ENCODE data around the gene S100A1.

Gene S100A1

DNA sequence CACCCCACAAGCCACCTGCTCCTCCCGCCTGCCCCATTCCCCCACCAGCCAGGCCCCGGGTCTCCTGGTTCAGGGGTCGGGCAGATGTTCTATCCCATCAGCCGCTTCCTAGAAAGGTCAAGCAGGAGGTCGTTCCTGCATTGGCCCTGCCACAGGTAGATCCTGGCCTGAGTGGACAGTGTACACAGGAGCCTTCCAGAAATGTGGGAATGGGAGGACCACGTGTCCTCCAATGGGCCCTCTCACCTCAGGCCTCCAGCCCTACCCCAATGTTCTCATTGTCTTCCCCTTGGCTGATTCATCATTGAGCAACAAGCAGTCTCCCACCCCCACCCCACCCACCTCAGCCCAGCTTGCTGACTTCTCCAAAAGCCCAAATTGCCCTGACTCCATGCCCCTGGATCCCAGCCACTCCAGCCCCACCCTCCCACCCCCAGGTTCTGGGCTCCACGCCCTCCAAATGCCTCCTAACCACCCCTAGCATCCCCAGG, 17.4 kb upstream of the S100A1 start:
- DNase-seq = no peak

DNA sequence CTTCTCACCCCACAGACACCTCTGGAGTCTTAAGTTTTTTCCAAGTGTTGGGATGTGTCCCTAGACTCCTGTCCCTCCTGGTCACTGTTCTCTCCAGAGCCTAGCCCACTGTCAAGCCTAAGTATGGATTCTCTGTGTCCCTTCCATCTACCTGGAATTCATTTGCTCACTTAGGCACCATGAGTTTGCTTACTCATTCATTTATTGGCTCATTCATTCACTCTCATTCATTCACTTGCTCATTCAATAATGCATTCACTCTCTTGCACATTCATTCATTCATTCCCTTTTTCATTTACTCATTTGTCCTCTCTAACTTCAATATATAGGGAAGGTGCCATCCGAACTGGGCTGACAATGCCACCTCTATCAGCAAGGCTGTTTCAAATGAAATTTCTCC, 16.9 kb upstream of the S100A1 start:
- no peak for DNase-seq

DNA sequence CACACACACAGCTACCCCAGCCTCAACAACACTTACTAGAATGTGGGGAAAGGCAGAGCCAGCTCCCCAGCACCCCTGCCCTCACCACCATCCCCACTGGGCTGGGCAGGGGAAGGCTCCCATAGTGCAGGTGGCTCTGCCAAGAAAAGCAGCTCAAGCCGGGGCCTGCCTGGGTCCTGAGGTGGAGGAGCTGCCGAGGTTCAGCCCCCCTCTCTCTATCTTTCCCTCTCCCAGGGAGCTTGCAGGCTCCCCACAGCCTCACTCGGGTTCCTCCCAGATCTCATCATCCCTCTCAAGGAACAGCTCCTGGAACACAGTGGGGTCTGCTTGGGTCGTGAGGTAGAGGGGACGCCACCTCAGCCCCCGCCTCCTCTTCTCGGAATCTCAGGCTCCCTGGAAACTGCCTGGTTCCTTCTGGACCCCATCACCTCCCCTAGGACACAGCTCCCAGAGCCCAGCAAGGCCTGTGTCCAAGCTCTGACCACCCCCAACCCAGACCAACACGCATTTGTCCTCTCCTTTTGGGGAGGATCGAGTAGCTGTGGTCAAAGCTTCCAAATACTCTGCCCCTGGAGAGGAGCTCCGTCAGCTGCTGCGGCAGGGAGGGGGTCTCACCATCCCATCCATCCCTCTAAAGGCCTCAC, 16.0 kb upstream of the S100A1 start:
- no peak for DNase-seq

DNA sequence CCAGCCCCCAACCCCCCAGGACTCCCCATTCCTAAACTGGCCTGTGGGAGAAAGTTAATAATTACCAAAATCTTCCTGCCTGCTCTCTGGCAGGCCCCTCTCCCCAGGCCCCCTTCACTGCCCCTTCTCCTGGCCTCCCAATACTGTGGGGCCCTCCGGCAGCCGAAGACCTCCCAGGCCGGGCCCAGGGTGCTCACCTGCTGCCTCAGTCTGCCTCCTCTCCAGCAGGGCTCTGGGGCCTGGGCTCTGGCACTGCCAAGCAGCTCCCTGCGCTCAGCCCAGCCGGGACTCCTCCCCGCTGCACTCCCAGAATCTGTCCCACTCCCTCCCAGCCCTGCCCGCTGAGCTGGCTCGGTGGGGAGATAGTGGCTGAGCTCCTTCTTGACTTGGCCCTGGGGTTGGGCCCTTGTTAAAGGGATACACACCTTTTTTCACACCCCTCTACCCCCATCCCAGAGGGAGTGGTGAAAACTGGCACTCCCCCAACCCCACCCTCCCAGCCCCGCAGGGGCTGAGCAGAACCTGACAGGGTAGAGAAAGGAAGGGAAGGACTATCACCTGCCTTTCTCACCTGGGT, 15.4 kb upstream of the S100A1 start, which contains the start of gene S100A16:
S100A16 (minus strand) TSS at position 383 of the 577 bp plus-strand sequence. CDS start 4,986 bp downstream, outside the sequence.
- DNase-seq = no peak

DNA sequence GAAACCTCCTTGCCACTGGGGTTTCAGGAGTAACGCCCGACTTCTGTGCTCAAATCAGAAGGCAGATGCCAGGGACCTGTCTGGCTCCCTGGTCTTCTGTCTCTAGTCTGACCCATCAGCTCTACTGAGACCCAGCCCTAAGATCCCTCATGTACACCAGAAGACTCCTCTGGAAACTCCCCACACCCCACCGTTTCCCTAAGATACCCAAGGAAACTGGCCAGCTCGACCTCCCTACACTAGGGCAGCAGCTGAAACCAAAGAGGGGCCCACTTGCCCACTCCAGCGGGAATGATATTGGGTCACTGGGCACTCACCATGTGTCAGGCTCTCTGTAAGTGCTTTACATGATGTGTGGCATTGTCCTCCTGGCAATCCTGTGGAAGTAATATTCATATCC, 14.8 kb upstream of the S100A1 start:
- DNase-seq = no peak

DNA sequence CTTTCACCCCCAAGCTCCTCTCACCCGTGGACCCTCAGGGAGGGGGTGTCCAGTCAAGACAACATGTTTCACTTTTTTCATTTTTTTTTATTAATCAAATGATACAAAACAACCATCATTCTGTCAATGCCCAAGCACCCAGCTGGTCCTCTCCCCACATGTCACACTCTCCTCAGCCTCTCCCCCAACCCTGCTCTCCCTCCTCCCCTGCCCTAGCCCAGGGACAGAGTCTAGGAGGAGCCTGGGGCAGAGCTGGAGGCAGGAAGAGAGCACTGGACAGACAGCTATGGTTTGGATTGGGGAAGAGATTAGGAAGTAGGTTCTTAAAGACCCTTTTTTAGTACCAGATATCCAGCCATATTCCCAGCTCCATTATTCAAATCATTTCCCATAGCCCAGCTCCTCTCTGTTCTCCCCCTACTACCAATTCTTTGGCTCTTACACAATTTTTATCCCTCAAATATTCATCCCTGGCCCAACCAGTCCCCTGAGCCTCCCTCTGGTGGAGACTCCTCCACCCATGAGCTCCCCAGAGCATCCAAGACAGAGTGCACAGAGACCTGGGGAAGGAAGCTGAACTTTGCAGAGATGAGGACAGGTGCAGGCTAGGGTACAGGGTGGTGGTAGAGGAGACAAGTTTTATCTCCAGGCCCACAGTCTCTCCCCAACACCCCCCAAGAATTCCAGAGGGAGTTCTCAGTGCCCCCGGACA, 13.9 kb upstream of the S100A1 start:
- no peak for DNase-seq

DNA sequence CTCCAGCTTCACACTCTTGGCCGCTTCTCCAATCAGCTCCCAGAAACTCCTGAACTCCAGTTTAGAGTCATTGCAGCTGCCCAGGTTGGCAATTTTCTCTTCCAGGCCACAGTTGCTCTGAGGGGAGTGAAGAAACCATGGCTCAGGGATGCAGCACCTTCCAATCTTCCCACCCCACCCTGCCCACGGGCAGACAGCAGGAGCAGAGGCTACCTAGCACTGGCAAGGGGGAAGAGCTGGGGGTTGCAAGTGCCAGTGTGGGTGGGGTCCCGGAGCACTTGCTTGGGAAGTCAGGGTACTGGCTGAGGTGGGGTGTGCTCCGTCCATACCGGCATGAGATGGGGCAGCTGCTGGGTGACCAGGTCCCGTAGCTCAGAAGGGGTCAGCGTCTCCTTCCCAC, 13.3 kb upstream of the S100A1 start:
- DNase-seq = no peak

DNA sequence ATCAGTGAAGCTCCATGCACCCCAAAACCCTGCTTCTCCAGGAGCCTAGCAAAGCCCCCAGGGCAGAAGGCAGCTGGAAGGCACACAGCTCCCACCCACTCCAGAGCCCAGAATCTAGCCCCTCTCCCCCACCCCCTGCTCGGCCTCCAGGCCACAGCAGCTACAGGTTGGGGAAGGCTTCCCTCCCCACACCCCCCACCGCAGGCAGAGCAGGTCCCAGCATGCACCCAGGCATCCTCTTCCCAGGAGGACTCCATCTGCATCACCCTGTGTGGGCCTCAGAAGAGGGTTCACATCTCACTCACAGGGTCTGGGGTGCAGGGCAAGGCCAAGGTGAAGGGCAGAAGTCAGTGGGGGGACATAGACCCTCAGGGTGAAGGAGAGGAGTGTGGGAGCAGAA, 12.8 kb upstream of the S100A1 start:
- no peak for DNase-seq

DNA sequence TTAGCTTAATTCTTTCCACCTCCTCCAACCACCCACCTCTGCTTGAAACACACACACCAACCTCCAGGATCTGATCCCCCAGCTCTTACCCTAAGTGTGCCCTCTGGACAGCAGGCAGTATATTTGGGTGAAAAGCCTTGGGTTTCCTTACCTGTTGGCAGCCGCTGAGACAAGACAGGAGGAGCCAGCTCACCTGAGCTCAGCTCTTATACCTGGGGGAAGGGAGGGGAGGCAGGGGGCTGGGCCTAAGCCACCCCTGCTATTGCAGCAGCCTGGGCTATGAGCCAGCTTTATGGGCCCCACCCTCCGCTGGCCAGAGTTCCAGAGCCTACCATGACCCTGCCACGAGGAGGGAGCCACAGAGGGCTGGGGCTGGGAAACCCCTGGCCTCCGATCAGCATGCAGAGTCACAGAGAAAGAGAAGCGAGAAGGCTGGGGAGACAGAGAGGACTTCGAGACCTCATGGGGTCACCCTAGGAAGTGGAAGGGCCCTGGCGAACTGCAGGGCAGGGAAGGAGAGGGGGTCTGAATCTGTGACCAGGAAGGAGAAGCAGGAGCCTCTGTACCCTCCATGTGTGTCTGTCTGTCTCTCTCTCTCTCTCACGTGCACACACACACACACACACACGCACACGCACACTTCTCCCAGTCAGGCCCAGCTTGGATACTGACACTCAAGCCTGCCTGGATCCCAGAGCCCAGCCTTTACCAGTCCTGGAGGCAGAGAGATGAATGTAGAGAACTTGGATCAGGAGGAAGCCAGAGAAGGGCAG, 11.9 kb upstream of the S100A1 start, which contains the start of gene S100A14:
S100A14 (minus strand) TSS at position 182 of the 773 bp plus-strand sequence. CDS start 467 bp downstream, outside the sequence.
- DNase-seq = no peak

DNA sequence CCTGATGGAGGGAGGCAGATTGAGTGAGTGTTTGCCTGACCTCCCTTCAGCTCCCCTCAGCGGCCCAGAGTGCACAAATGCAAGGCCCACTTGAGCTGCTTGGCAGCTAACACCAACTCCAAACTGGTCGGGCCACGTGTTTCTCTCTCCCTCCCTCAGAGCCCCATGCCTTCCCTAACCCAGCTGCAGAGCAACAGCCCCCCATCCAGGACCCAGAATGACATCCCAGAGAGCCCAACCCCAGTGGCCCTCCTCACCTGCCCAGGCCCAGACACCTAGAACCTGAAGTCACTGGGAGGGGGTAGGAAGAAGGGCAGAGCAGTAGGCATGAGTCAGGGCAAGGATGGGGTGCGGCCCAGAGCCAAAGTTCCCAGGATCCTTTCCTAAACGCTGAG, 11.3 kb upstream of the S100A1 start:
- no peak for DNase-seq

DNA sequence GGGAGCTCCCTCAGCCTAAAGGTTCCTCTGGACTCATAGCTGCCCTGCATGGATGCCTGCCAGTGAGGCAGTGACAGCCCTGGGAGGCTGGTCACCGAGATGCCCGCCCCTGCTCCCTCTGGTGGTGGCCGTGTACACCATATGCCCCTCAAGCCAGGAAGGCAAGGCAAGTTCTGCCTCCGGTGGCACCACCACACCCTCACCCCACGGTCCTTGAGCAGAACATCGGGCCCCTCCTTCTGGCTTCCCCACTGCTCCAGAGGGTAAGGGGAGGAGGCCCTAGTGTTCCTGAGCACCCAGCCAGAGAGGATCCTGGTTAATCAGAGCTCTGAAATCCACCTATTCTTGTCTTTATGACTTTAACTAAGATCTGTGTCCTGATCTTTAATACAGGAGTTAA, 10.6 kb upstream of the S100A1 start:
- peak; percentile 31 for DNase-seq

DNA sequence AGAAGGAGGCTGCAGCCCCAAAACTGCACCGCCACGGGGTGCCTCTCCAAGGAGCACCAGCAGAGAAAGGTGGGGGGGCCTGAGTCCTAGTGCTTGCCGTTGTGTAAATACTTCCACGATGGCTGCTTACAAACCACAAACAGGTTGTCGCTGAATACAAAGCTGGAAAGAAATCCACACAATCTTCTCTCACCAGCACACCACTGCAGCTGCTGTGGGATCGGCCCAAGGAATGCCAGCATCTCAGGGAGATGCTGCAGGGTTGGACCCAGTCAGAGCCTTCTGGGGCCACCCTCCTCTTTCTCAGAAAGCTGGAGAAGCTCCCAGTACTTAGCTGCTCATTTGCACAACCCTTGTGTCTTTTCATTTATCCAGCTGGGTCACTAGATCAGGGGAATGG, 9.1 kb upstream of the S100A1 start:
- no peak for DNase-seq

DNA sequence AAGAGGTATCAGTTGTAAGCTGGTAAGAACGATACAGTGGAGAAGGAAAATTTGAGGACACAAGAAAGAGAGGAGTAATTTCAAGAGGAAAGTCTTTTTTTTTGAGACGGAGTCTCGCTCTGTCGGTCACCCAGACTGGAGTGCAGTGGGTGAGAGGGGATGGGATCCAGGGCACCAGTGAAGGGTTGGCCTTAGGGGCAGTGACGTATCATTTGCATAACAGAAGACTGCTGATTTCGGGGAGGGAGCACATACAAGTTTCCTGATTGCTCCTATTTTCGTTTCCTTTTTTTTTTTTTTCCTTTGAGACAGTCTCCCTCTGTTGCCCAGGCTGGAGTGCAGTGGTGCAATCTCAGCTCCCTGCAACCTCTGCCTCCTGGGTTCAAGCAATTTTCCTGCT, 5.1 kb upstream of the S100A1 start:
- DNase-seq = no peak

DNA sequence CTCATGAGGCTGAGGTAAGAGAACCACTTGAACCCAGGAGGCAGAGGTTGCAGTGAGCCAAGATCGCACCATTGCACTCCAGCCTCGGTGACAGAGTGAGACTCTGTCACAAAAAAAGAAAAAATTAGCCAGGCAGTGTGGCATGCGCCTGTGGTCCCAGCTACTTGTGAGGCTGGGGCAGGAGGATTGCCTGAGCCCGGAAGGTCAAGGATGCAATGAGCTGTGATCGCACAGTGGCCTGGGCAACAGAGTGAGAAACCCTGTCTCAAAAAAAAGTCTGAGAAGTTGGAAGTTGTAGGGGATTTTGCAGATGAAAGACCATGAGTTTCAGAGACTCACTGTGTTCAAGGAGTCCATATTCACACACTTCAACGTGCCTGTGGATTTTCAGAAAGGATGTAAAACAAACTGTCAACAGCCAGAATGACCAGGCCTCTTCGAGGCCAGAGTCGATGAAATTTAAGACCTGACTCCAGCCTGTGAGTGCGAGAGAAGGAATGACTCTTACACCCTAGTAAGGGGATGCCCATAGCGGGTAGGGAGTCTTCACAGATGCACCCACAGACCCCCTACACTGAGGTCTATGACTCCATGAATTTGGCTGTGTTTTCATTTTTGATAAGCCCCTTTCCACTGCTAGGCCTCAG, 3.1 kb upstream of the S100A1 start:
- DNase-seq = no peak

DNA sequence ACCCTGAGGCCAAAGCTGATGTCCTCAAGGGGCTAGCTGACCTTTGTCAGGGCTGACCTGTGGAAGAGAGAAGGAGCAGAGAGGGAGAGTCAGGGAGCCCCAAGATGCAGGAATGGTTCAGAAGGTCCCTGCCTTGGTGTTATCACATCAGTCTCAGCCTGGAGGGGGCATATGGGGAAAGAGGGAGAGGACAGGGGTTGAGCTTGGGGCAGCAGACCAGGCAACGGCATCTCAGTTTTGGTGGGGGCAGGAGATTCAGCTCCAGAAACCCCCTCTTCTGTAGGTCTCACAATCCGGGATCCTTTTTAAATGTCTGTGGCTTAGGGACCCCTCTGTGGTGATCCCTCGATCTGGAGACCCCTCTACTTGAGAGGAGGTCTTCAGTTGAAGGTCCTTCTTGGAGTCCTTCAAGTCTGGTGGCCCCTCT, 1.7 kb upstream of the S100A1 start:
- DNase-seq = no peak

DNA sequence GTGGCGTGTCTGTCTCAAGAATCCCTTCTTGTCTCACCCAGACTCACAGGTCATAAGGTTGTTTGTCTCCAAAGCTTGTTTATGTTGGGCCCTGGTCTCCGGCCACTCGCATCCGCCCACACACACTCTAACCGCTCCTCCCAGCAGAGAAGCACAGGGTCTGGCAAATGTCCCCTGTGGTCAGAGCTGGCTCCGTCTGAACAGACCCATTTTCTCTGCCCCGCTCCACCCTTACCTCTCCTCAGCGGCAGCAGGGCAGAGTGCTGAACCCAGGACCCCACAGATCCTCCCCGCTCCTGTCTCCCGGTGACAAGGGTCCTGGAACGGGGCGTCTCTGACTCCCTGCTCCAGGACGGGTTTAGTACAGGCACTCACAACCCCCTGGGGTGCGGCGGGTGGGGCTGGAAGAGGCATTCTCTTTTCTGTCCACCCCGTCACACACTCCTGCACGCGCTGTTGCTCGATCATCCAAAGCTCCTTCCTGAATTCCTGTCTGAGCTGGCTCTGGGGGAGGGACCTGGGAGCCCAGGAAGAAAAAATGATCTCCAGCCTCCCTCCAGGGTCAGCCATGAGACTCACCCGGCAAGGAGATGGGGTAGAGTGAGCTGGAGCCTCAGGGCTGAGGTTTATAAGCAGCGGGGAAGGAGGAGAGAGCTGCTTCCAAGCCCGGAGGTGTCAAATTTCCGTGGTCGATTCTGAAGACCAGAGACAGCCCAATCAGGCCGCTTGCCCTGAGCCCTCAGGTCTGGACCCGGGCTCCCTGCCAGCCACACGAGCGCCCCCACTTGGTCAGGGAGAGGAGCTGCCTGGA, 1.1 kb upstream of the S100A1 start, which contains the start of gene S100A13:
S100A13 (minus strand) TSS at position 602 of the 811 bp plus-strand sequence. CDS start 1,033 bp downstream, outside the sequence.
- DNase-seq = peak; percentile 79

DNA sequence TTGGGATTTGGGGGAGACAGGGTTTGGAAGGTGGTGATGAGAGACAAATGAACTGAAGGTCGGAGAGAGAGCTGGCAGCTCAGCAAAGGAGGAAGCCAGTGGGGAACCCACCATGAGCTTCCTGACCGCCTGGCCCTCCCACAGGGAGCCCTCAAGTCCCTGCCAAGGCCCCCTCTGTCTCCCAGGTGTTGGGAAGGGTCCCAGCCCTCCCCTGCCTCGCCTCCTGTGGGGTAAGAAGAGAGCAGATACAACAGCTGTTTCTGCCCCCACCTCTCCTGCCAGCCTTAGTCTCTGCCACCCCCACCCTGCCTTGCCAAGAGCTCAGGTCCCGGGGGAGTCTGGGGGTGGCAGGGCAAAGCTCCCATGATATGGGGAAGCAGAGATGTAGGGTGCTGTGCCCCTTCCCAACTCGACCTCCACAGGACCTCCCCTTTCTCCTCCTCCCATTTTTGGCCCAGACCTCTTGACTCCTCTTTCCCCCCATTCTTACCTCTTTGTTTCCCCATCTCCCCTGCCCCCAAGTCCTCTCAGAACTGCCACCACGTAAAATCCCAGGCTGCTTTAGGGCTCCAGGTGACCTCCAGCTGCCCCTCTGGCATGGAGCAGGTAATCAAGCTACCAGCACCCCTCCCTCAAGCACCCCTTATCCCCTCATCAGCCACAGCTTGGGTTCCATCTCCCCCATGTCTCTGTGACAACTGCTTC, 556 bp downstream of the S100A1 start:
- DNase-seq = no peak

DNA sequence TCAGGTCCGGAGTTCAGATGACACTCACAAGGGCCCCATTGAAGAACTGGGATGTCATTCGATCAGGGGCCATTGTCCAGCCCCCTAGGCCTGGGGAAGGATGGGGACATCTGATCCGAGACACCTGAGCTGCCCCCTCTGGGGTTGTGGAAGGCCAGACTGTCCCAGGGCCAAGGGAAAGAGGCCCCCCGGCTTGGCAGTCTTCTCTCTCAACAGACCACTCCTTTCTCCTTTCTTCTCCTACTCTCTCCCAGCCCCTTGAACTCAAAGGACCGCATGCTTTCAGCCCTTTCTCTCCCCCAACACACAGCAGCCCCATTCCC, 1.1 kb downstream of the S100A1 start:
- no peak for DNase-seq

DNA sequence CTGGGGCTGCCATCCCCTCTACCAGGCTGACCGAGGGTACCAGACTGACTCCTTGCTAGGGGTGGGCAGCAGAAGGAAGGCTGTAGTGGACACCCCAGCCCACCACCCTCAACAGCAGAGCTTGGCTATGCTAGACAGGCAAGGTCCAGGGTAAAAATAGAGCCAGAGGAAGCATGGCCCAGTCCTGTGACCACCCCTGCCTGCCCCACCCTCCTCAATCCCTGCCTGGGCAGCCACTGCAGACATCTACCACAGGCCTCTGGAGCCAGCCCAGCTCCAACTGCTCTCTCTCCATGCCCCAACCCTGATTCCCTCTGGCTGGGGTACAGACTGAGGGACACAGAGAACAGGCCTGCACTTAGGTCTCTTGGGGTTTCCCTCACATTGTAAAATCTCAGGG, 1.7 kb downstream of the S100A1 start:
- DNase-seq = no peak

DNA sequence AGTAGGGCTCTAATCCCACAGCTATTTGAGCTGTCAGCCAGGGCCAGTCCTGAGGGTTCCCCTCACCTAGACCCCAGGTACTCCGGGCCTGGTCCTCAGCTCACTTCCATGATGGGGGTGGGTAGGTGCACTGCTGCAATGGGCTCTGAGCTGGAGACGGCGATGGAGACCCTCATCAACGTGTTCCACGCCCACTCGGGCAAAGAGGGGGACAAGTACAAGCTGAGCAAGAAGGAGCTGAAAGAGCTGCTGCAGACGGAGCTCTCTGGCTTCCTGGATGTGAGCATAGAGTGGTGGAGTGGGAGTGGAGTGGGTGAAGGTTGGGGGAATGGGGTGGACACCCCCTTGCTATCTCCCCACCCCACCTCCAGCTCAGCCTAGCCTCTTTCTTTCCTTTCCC, 2.1 kb downstream of the S100A1 start:
- DNase-seq = no peak
